Endothelial cell of umbilical vein (primary cell): ENCODE measurements around the gene SMARCA1. TPM values are rescaled to one million over a fixed set of nuclear protein-coding genes. Genes with fewer than 3 reads are reported as not detected.

Experiments used
- BruUV-seq: library from RNA; stranded (reverse); fragments of 400-500 nt; replicated peaks from 2 replicates; lab custom pipeline; 2021; lab: Mats Ljungman, UMichigan
- CTCF ChIA-PET: fragments of 300-600, 350-600 bp; sonication (Branson Sonifier 250); formaldehyde crosslinking; loops from one replicate; lab custom pipeline; 2021; ENCODE audit warnings: antibody characterized with exemption, inconsistent platforms; lab: Charles Lee
- POLR2A ChIA-PET: fragments of 300-600, 350-600 bp; sonication (Branson Sonifier 250); formaldehyde crosslinking; loops from one replicate; lab custom pipeline; 2021; ENCODE audit warnings: antibody characterized with exemption, inconsistent platforms; lab: Charles Lee
- DNase-seq: peaks from one replicate; pipeline ENCODE4 v3.0.0-alpha.2; 2011; ENCODE audit warnings: low read depth, low spot score
- FAIRE-seq: peaks from 2 replicates; lab custom pipeline; 2011; peaks lifted over from hg19 to GRCh38; lab: Jason Lieb, UNC
- H2AFZ ChIP-seq: 2 replicates; pipeline ENCODE4 v1.6.0; 2012; ENCODE audit warnings: low read depth, low read length, control low read depth, inconsistent platforms
- H3K27ac ChIP-seq: 2 replicates; pipeline ENCODE4 v1.5.1; 2011; ENCODE audit warnings: low read depth, mild to moderate bottlenecking, control low read depth, low read length, moderate library complexity; ENCODE audit not compliant: insufficient read depth
- H3K27me3 ChIP-seq, 2 experiments: 2 replicates each; pipeline versions ENCODE4 v1.6.0 to v1.6.1; 2011; ENCODE audit warnings: low read length in 2 of 2, mixed read lengths in 1 of 2; ENCODE audit not compliant: control insufficient read depth in 2 of 2, insufficient read depth in 2 of 2
- H3K36me3 ChIP-seq, 2 experiments: 2 replicates in 1 of 2; 3 replicates in 1 of 2; pipeline ENCODE4 v1.5.1; 2011; ENCODE audit warnings: low read length in 2 of 2, mild to moderate bottlenecking in 1 of 2, moderate library complexity in 1 of 2; ENCODE audit not compliant: control insufficient read depth in 2 of 2, insufficient read depth in 2 of 2; ENCODE audit errors: extremely low read depth in 1 of 2
- H3K4me1 ChIP-seq: 3 replicates; pipeline ENCODE4 v1.5.1; 2011; ENCODE audit warnings: mild to moderate bottlenecking, low read length; ENCODE audit not compliant: control insufficient read depth, insufficient read depth; ENCODE audit errors: extremely low read depth
- H3K4me2 ChIP-seq: 2 replicates; pipeline ENCODE4 v1.6.1; 2011; ENCODE audit warnings: low read length, control low read depth, mixed read lengths; ENCODE audit not compliant: insufficient read depth
- H3K4me3 ChIP-seq, 3 experiments: fragments of 200-600 bp in 1 of 3; sonication (generic), shearing (Covaris generic) in 1 of 3; replicated peaks in 1 of 3; 2 replicates each; pipeline ENCODE4 v1.5.1; 2011 to 2016; ENCODE audit warnings: control low read depth in 3 of 3, low read length in 3 of 3, mild to moderate bottlenecking in 2 of 3, inconsistent platforms in 1 of 3, low read depth in 1 of 3, moderate library complexity in 1 of 3; ENCODE audit not compliant: insufficient read depth in 1 of 3
- H3K79me2 ChIP-seq: 2 replicates; pipeline ENCODE4 v1.6.0; 2012; ENCODE audit warnings: low read length, inconsistent platforms; ENCODE audit not compliant: control insufficient read depth, insufficient read depth
- H3K9ac ChIP-seq: replicated peaks from 2 replicates; pipeline ENCODE3; 2011; ENCODE audit warnings: low read length, control low read depth; ENCODE audit not compliant: insufficient read depth; ENCODE audit errors: extremely low read depth
- H3K9me1 ChIP-seq: replicated peaks from 3 replicates; pipeline ENCODE4 v1.6.0; 2011; ENCODE audit warnings: mild to moderate bottlenecking, low read length; ENCODE audit not compliant: control insufficient read depth, insufficient read depth; ENCODE audit errors: extremely low read depth
- H3K9me3 ChIP-seq: replicated peaks from 2 replicates; pipeline ENCODE4 v1.5.1; 2012; ENCODE audit warnings: low read length, inconsistent platforms; ENCODE audit not compliant: control insufficient read depth, insufficient read depth
- H4K20me1 ChIP-seq: replicated peaks from 2 replicates; pipeline ENCODE3; 2011; ENCODE audit warnings: mild to moderate bottlenecking, low read length; ENCODE audit not compliant: control insufficient read depth, insufficient read depth; ENCODE audit errors: extremely low read depth
- EZH2 ChIP-seq: IDR thresholded peaks from 2 replicates; pipeline ENCODE4 v1.6.1; 2012; ENCODE audit warnings: borderline replicate concordance, low read depth, mild to moderate bottlenecking, moderate library complexity, low read length, inconsistent platforms; ENCODE audit not compliant: severe bottlenecking
- FOS ChIP-seq: IDR thresholded peaks from 2 replicates; pipeline ENCODE4 v1.6.1; 2011; ENCODE audit warnings: mild to moderate bottlenecking, low read length, moderate library complexity, borderline replicate concordance; ENCODE audit not compliant: insufficient read depth
- GATA2 ChIP-seq: IDR thresholded peaks from 2 replicates; pipeline ENCODE4 v1.7.0; 2011; ENCODE audit warnings: low read depth, mild to moderate bottlenecking, moderate library complexity, mixed read lengths, low read length; ENCODE audit not compliant: insufficient read length, insufficient read depth
- JUN ChIP-seq: IDR thresholded peaks from 2 replicates; pipeline ENCODE4 v1.6.1; 2011; ENCODE audit warnings: borderline replicate concordance, low read depth; ENCODE audit not compliant: insufficient read length, insufficient read depth
- MYC ChIP-seq: IDR thresholded peaks from one replicate; pipeline ENCODE4 v1.6.1; 2011; ENCODE audit warnings: mild to moderate bottlenecking, low read depth, low read length
- POLR2A ChIP-seq: IDR thresholded peaks from 2 replicates; pipeline ENCODE4 v1.6.1; 2012; ENCODE audit warnings: low read depth, mild to moderate bottlenecking, control low read depth, low read length
- POLR2AphosphoS5 ChIP-seq: IDR thresholded peaks from 2 replicates; pipeline ENCODE4 v1.6.1; 2012; ENCODE audit warnings: low read depth, mild to moderate bottlenecking, control low read depth, low read length, moderate library complexity; ENCODE audit not compliant: insufficient read depth
- dilution Hi-C: fragments of 300-500 bp; cut with MboI; formaldehyde crosslinking; loops from one replicate; pipeline ENCODE4 v1.15.0; 2019; ENCODE audit warnings: low sequenced_read_pairs; ENCODE audit not compliant: extremely low pct_ligation_motif_present
- intact Hi-C: fragments of 100-400 bp; cut with micrococcal nuclease; formaldehyde crosslinking; loops from one replicate; pipeline ENCODE4 v1.10.0; 2022
- polyA plus RNA-seq, 4 experiments: library from polyadenylated mRNA; depleted of rRNA in 3 of 4; stranded (reverse) in 3 of 4; unstranded in 1 of 4; fragments of >200 nt; gene quantifications; 2 replicates each; pipeline versions ENCODE4 v1.2.1 to v1.2.3, GENCODE V29; 2011 to 2012; ENCODE audit warnings: missing spikeins in 1 of 4
- total RNA-seq: library from RNA; stranded (reverse); gene quantifications from 2 replicates; pipeline ENCODE4 v1.2.3, GENCODE V29; 2021
- TF ChIP-seq, protein P1 (sequence below): IDR thresholded peaks from 2 replicates; pipeline ENCODE4 v1.6.1; 2011; ENCODE audit not compliant: insufficient read depth, insufficient read length
- TF ChIP-seq, protein P2 (sequence below), 2 donors: IDR thresholded peaks; 1 replicate in 1 of 2; 2 replicates in 1 of 2; pipeline ENCODE4 v1.5.1; 2011; ENCODE audit warnings: low read length in 2 of 2, mild to moderate bottlenecking in 2 of 2, moderate library complexity in 2 of 2, control low read depth in 1 of 2, inconsistent platforms in 1 of 2, low read depth in 1 of 2; ENCODE audit not compliant: insufficient read depth in 1 of 2; ENCODE audit errors: extremely low read depth in 1 of 2

Gene SMARCA1
- total and polyA plus RNA-seq, 2 donors (not counting 3 experiments of a cell fraction or from before 2014, with no cell fraction given) = 8.3 to 29.7 TPM

DNA sequence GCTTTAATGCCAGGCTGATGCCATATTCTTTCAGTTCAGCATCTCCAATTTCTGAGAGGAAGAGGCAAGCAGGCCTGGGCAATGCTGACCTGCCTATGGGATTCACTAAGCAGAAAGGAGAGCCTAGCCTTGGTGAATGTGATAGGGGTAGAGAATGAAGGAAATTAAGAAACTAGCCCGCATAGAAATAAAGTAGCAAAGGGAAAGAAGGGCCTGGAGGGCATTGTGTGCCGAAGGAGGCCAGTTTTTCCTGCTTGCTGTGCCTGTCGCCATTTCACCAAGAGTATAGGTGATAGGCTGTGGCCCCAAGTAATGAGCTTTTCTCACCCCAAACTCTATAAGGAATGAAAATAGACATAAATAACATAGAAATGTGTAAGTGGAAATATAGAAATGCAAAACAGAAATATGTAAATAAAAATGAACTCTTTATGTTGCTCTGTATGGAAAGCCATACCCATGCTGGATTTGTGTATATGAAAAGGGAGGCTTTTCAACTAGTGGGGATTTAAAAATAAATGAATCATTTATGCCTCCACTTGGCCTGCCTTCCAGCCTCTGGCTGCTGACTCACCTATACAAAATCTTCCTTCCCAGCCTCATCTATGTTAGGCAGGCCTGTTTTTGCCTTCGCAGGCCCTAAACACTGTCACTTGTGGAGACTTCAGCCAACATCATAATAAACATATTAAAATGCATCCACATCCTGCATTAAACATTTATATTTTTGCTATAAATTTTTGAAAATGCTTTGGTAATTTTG is 11.7 kb upstream of the SMARCA1 start:
- Histone ChIP-seq H3K79me2 (no peaks in the 10 kb centered on the region), H3K27me3 (peaks cover 0 to 4% of the 10 kb centered on the region in 2 experiments), H3K4me1 (peaks cover 3% of the 10 kb centered on the region), H3K9me1 (no peaks in the 10 kb centered on the region), H4K20me1 (no peaks in the 10 kb centered on the region), H3K9me3 (no peaks in the 10 kb centered on the region), H3K9ac (no peak overlapping the region), H3K4me3 (no peak overlapping the region), H3K4me2 (no peak overlapping the region), H3K36me3 (no peaks in the 10 kb centered on the region), H3K27ac (no peak overlapping the region), H2AFZ (no peak overlapping the region)
- intact Hi-C loops = no loop called here
- no peak for FAIRE-seq
- dilution Hi-C loops = no loop called here
- POLR2A ChIA-PET = no interaction called here
- DNase-seq = no peak
- TF ChIP-seq, protein P1, sequence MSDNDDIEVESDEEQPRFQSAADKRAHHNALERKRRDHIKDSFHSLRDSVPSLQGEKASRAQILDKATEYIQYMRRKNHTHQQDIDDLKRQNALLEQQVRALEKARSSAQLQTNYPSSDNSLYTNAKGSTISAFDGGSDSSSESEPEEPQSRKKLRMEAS = no peak
- TF ChIP-seq GATA2 = no peak
- TF ChIP-seq JUN = no peak
- TF ChIP-seq MYC = no peak
- TF ChIP-seq, protein P2, sequence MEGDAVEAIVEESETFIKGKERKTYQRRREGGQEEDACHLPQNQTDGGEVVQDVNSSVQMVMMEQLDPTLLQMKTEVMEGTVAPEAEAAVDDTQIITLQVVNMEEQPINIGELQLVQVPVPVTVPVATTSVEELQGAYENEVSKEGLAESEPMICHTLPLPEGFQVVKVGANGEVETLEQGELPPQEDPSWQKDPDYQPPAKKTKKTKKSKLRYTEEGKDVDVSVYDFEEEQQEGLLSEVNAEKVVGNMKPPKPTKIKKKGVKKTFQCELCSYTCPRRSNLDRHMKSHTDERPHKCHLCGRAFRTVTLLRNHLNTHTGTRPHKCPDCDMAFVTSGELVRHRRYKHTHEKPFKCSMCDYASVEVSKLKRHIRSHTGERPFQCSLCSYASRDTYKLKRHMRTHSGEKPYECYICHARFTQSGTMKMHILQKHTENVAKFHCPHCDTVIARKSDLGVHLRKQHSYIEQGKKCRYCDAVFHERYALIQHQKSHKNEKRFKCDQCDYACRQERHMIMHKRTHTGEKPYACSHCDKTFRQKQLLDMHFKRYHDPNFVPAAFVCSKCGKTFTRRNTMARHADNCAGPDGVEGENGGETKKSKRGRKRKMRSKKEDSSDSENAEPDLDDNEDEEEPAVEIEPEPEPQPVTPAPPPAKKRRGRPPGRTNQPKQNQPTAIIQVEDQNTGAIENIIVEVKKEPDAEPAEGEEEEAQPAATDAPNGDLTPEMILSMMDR (IDR thresholded peaks at IDR 0.05; ENCODE audit: extremely low read depth in 1 of 2, insufficient read depth in 1 of 2, low read depth in 1 of 2, low read length in 2 of 2) = no peak
- no peak for TF ChIP-seq POLR2AphosphoS5
- no peak for TF ChIP-seq POLR2A
- no peak for TF ChIP-seq EZH2
- TF ChIP-seq FOS = no peak
- CTCF ChIA-PET = no interaction called here
- BruUV-seq = no TSS peak
